Inflammatory macrophage (primary cell): ENCODE data around the gene TRMT1.

ENCODE experiments used
- DNase-seq, 2 donors: peaks; one replicate each; pipeline ENCODE4 v3.0.0-alpha.2; 2020 to 2022

Gene TRMT1

DNA sequence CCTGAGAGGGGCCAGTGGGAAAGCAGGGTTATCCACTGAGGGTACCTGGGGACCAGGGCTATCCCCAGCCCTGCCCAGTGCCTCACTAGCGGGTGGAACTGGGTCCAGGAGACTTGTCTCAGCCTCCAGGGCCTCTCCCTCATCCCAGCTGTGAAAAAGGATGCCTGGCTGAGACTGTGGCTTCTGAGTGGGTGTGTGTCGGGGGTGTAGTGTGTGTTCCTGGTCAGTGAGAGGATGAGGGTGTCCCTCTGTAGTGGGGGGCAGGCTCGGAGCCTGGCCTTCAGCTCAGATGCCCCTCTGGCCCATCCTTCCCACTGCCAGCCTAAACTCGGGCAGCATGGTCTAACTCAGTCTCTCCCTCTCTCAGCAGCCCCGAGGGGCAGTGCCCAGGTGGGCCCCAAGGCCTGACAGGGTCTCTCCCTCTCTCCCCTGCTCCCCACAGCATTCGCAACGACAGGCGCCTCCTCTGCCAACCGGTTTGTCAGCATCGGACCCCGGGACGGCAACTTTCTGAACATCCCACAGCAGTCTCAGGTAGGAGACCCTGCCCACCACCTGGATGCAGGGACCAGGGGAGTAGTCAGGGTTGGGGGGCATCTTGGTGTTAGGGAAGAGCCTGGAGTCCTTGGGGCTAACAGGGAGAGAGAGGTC, 26.6 kb downstream of the TRMT1 start:
- DNase-seq: no peak

DNA sequence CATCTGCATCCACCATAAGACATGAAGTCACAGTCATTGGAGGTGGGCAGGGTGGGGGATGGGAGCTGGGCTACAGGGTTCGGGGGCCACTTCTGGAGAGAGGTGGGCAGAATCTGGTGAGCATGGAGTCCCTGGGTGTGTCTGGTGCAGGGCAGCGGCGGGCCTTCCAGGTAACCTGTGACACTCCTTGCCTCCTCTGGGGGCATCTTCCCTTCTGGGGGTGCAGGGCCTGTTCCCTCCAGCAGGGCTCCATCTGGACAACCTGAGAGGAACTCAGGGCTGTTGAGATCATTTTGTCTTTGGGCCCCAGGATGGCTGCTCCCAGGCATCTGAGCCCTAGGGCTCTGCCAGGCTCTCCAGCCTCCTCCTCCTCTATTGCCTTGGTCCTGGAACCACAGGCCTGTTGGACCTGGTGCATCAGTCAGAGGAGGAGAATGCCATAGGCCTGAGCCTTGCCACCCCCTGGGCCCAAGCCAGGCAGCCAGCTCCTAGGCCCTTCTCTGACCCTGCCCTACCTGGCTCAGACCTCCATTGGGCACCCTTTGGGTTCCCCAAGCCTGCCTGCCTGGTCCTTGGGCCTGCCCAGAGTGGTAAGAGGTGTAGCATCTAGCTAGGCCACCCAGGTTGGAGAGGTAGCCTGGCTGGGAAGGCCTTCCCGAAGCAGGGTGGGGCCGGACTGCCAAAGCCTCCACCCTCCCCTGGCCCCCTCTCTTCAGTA, 27.2 kb downstream of the TRMT1 start:
- DNase-seq: no peak

DNA sequence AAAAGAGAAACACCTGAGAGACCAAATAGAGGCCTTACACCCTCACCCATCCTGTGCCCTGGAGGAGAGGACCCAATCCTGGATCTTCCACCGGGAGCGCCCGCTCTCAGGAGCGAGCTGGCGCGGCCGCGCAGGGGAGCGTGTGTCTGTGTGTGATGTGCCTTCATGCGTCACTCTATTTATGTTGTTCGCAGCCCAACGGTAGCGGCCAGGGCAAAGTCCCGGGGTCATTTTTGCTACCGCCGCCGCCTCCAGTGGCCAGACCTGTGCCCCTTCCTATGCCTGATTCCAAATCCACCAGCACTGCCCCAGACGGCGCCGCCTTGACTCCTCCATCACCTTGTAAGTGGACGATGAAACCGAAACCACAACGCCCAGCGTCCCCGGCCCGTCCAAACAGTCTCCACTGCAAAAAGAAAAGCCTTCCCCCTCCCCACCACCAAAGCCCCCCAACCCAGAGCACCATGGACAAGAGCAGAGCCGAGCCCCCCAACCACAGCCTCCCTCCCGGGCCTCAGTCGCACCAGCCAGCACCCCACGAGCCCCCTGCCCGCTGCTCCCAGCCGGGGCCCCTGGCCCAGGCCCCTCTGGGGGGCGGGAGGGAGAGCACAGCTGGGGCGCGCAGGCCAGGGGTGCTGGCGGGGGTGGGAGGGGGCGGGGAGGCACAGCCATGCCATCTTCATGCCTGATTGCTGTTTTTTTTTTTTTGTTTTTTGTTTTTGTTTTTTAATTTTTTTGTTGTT, 28.6 kb downstream of the TRMT1 start:
- no peak for DNase-seq

DNA sequence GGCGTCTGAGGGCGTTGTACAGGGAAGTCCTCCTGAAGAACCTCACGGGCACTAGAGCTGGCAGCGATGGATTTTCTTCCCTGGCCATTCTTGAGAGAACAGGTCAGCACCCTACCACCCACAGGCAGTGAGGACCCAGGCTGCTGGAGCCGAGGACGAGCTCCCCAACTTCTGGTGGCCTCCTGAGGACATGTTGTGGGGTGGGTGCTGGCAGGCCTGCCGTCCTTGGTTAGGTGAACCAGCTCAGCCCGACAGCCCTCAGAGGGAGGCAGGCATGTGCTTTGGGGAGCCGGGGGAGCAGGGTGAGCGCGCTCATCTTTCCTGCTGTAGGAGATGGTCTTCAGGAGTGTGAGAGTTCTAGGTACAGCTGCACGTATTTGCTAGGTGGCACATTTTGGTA, 29.2 kb downstream of the TRMT1 start:
- no peak for DNase-seq

DNA sequence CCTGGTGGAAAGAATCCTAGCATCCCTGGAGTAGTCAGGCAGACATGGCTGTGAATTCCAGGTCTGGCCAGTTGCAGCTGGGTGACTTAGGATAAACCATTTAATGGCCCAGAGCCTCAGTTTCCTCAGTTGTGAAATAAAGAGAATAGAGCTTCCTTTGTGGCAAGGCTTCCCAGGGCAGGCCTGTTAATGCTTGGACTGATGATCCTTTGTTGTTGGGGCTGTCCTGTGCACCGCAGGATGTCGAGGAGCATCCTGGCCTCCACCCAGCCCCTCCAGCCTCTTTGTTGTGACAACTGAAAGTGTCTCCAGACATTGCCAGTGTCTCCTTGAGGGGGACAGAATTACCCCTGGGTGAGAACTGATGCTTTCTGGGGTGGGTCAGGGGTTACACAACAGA, 30.2 kb downstream of the TRMT1 start:
- DNase-seq: no peak

DNA sequence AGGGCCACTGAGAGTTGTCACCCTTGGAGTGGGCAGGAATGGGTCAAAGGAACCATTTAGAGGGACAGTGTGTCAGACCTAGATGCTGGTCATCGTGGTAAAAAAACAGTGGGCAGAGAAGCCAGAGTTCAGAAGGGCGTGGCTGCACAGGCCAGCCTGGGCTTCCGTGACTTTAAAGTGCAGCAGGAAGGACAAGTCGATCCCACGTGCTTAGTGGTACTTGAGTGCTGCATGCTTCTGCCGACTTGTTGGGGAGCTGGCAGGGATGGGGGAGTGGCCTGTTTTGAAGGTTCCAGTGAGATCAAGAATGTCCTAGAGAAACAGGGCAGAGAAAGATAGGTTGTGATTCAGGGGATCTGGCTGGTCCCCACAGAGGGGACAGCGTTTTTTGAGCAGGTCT, 30.9 kb downstream of the TRMT1 start:
- DNase-seq: peak; percentile 49 to 61

DNA sequence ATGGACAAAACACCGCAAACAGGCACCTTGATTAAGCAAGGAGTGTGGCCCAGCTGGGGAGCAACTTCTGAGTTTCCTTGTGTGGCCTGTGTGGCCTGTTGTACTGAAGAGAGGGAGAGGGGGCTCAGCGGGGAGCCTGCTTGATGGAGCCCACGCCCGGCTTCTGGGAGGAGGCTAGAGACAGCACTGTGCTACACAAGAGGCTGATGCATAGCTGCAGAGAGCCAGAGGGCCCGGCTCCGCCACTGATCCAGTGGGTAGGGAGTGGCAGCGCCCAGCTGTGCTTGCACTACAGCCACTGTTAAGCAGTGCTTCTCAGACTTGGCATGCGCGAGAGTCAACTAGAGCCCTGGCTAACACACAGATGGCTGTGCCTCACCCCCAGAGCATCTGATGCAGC, 32.9 kb downstream of the TRMT1 start:
- DNase-seq: no peak

DNA sequence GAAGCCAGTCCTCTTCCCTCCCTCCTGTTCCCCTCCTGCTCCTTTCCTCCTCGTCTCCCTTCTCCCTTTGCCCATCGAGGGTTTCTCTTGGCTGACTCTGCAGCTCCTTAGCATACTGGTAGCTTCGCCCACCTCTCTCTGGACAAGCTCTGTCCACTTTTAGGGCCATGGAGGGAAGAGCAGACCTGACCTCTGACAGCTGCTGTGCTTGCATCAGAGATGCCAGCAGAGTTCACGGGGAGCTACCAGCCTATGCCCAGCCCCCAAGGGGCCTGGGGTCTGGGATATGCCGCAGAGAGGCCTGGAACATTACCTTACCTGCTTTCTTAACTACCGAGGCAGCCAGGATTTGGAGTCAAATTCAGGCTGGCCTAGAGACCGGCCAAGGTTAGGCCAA, 33.5 kb downstream of the TRMT1 start:
- DNase-seq: no peak

DNA sequence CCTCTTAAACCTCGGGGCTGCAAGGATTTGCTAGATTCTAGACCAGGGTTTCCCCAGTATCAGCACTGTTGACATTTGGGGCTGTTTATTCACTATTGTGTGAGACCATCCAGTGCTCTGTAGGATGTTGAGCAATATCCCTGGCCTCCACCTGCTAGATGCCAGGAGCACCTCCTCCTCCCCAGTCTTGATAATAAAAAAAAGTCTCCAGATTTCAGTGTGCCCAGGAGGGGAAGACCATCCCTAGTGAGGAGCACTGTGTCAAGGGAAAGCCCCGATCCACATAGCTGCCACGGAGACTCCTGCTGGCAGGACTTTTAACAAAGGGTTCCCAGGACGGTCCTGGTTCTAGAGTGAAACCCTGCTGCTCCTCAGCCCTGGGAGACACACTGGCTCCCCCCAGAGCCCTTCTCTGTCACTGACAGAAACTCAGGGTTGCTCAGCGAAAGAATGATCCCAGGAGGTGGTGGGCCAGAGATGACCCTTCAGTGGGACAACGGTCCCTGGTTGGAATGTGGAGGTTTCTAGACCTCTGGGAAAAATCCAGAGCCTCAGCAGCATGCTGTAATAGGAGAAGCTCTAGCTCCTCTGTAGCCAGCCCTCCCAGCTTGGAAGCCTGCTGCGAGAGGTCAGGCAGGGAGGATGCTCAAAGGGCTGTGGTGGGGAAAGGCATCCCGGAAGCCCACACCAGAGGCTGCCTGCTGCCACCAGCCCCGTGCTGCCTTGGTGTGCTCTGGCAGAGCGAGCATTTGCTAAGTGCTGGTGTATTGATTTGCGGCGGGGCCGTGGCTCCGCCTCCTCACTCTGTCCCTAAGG, 34.1 kb downstream of the TRMT1 start:
- DNase-seq: no peak

DNA sequence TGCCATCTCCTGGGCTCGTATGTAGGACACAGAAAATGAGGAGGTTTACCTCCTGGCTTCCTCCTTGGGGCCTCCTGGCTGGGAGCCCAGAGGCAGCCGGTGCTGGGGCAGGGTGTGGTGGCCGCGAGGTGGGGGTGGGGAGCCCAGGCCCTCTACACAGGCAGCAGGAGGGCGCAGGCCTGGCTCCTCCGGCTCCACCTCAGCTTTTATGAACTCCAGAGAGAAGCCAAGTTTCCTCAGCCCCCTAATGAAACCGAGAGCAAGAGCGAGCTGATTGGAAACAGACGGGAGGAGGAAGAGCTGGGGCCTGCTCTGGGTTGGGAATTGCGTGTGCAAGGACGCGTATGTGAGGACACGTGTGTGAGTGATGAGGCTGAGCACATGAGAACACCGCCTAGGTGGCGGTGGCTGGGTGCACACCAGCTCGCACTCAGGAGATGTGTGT, 37.0 kb downstream of the TRMT1 start:
- no peak for DNase-seq

DNA sequence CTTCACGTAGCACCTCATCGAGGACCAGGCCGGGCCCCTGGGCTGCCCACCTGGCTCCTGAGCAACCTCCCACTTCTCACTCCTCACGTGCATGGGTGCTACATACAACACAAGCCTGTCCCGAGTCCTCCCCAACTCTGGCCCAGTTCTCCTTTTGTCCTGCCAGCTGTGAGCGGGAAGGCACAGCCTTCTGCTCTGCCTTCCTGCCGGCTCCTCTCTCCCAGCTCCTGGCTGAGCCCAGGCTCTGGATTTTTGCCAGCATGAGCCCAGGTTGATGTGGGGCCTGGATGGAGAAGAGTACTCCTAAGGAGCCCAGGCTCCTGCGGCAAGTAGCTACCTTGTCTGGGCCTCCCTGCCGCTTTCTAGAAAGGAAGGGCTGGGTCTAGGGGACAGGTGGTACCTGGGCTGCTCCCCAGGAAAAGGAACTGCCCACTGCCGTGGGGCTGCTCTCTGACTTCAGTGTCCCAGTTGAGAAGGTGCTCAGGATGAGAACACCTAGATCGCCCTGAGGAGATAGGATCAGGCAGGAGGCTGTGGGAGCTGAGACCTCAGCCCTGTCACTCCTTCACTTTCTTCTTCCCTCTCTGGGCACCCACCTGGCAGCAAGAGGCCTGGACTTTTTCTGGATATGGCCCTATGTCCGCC, 37.5 kb downstream of the TRMT1 start:
- DNase-seq: no peak

DNA sequence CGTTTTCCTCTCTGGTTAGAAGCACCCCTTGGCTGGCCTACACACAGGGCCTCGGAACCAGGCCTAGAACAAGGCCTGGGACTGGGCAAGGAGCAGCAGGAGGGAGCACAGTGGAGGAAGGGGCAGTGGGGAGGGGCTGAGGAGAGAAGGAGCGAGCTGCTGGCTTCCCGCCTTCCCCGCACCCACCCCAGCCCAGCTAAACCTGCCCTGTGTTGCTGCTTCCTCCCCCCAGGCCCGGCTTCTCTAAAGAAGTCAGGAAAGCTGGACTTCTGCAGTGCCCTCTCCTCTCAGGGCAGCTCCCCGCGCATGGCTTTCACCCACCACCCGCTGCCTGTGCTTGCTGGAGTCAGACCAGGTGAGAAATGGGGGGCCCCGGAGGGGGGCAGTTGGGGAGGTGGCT, 38.2 kb downstream of the TRMT1 start:
- DNase-seq: no peak

DNA sequence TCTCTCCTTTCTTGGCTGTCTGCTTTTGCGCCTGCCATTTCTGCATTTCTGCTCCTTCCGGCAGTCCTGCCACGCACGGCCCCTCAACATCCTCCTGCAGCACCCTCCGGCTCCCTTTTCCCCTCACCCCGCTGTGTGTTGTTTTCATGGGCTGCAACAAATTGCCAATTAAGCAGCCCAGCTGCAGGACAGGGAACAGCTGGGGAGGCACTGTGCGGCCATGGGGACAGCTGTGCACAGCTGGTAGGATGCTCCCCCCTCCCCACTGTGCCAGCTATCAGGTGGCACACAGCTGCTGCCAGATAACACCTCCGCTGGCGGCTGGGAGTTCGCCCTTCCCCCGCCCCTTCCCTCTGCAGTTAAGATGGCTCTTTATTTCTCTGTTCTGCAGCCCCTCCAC, 39.3 kb downstream of the TRMT1 start:
- DNase-seq: no peak

DNA sequence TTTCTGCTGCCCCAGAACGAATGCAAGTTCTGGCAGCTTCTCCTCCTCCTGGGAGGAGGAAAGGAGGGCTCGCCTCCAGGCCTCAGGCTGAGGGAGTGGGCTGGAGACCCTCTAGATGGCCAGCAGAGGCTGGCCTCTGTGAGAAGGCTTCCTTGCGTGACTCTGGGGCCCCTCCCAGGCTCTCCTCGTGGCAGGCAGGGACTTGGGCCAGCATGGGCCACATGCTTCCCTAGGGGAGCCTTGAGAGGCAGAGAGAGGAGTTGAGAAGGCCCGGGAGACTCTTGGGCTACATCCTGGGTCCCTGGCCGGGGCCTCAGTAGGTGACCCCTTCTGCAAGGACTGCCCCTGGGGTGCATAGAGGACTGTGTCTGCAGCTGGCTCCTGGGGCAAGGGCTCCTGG, 39.8 kb downstream of the TRMT1 start:
- no peak for DNase-seq

DNA sequence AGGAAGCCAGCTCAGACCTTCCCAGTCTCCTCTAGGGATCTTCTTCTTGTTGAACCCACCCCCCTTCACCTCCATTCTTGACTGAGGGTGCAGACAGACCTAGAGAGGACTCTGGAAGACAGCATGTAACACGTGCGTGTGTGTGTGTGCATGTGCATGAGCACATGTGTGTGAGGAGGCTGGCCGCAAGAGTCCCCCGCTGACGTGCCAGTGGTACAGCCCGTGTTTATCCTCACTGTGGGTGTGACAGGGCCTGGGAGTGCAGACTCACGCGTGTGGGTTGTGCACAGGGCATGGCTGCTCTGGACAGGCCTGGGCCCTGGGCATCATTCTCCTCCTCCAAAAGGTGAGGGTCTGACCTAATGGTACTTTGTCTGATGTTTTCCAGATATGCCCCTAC, 40.2 kb downstream of the TRMT1 start:
- no peak for DNase-seq

DNA sequence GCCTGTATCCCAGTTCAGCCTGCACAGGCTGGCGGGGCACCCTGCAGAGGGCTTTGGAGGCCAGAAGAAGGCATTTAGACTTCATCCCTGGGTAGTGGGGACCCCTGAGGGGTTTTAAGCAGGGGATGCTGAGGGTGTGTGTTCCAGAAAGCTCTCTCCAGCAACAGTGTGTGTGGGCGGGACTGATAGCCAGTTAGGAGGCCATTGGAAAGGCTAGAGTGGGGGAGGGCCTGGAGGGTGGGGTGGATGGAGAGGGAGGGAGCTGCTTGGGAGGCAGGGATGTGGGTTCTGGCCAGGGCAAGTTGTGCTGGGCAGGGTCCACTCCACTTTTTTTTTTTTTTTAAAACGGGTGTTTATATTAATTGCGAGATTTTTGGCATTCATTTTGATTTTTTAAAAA, 42.2 kb downstream of the TRMT1 start:
- no peak for DNase-seq

DNA sequence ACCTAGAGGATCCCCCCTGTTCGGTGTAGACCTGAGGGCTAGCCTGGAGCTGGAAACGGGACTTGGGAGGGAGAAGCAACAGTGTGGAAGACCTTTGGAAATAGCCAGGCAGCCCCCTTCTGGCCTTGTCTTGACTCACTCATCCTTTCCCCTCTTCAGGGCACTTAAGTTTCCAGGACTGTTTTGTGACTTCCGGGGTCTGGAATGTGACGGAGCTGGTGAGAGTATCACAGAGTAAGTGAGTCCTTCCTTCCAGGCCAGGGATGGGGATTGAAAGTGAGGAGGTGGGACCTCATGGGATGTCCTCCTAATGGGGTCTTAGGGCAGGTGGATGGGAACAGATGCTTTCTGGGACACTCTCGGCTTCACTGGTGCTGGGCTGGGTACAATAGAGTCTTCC, 43.3 kb downstream of the TRMT1 start:
- no peak for DNase-seq

DNA sequence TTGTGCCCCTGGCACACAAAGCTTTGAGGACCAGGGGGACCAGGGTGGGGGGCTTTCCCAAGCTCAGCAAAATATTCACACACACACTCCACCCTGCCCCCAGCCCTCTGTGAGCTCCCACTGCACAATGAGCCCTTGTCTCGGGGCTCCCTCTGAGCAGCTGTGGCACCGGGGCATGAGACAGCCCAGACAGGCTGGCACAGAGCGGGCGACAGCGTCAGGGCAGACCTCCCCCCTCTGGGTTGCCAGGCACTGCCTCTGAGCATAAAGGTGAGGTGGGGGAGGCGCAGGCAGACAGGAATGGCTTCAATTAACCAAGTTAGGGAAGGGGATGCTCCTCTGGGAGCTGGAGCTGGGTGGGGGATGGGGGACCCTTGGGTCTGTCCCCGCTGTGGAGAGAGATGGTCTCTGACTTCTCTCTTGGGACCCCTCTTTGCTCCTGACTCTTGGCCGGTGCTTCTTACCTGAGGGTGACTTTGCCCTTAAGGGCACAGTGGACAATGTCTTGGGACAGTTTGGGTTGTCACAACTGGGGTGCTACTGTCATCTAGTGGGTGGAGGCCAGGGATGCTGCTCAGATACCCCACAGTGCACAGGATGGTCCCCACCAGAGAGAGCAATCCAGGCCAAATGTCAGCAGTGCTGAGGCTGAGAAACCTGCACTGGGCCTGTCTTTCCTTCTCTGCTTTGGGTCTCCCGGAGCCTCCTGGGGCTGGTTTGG, 44.2 kb downstream of the TRMT1 start:
- no peak for DNase-seq

DNA sequence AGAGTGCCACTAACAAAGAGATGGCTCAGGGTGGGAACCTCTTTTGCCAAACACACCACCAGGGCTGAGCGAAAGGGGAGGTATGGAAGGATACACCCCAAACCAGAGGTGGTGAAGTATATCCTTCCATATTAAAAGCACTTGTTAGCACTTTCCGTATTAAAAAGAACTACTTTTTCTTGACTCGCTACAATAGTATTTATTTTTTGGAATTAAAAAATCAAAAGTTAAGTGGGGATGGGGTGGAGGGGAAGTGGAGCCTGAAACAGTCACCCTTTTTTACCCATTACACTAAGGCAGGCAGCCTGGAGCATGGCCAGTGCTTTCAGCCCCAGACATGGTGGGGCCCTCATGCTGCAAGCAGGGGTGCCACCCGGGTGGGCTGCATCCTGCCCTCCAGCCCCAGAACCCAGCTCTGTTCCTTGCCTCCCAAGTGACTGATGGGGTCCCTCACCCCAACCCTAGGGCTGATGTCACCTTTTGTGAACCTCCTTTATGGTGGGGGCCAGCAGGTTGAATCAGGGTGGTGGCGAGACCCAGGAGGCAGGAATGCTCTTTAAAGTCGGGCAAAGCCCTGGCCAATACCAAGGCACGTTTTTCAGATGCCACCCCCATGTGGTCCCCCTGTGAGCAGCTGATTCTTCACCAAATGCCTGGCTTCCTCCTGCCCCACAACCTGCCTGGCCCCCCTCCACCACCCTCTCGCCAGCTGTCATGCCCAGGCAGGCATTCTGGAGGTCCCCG, 44.9 kb downstream of the TRMT1 start:
- DNase-seq: no peak

DNA sequence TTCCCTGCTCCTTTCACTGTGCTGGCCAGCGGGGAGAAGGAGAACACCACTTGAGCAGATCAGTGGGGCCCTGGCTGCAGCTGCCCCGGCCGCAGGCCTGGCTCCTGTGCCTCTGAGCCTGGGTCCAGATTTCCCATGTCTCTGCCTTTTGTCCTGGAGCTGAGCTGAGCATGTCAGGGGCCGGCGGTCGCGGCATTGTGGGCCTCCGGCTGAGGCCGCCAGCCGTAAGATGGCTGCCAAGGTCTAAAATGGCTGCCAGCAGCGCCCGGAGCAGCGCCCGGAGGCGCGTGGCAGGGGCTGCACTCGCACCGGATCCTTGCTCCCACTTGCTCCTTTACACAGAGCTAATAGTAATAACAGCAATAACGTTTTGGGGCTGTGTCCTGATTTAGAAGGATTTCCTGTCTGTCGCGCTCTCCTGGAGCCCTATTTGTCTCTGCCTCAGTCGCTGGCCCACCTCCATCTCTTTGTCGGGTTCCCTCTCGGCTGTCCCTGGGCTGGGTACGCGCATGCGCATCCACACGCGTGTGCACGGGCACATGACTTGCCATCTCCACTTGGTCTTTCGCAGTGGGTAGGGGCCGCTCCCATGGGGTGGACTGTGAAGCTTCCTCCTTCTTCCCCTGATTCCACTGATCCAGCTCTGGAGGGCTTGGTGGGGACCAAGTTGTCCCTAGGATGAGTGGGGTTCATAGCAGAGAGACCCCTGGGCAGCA, 46.0 kb downstream of the TRMT1 start:
- no peak for DNase-seq
